Activated naive CD8-positive, alpha-beta T cell treated with anti-CD3 and anti-CD28 coated beads, Interleukin-2, amount 50 U/mL, for 16 hours (primary cell): ENCODE data around the gene ARHGEF28.

Experiments
- DNase-seq: peaks from one replicate; pipeline ENCODE4 v3.0.0-alpha.2; 2020; ENCODE audit warnings: low read depth, low spot score

ARHGEF28 gene

DNA sequence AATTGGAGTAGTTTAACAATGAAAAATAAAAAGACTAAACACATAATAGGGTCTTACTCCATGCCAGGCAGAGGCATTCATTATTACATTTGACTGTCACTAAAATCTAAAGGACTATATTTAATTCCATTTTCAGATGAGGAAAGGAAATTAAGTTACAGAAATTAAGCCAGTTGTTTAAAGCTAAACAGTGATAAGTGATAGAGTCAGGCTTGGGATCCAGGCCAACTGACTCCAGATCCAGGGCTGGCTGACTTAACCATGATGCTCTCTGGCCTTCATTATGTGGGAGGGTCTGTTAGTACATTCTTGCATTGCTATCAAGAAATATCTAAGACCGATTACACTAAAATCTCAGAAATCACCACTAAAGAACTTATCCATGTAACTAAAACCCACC lies 107.2 kb downstream of the ARHGEF28 start:
- no peak for DNase-seq

DNA sequence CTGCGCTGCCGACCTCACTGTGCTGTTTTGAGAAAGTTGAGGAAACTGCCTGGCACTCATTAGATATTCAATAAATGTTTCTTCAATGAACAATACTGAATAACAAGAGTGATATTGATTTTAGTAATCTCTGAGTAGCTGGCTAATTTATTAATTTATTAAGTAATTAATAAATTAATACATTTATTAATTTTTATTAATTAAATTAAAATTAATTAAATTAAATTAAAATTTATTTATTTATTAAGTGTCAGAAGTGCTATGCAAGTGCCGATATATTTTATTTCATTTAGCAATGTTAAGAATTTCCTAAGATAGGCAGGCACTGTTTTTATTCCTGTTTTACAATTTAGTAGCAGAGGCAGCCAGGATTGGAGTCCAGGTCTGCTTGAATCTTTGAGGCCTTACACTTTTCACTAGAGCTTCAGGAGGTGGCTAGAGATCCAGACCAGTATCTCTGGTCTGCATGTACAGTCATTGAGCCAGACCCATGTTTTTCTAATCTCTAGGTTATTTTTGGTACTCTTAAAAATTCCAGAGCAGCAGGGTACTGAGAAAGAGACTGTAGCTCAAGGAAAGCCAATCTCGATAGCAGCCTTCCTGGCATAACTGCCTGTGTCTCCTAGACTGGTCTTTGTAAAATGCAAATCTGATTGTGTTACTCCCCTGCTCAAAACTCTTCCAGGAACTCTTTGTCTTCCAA lies 109.2 kb downstream of the ARHGEF28 start:
- DNase-seq = no peak

DNA sequence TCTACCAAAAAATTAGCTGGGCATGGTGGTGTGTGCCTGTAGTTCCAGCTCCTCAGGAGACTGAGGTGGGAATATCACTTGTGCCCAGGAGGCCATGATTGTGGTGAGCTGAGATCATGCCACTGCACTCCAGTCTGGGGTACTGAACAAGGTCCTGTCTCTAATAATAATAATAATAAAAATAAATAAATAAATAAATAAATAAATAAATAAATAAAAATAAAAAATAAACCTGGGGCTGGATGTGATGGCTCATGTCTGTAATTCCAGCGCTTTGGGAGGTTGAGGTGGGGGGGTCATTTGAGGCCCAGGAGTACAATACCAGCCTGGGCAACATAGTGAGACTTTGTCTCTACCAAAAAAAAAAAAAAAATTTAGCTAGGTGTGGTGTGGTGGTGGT lies 113.7 kb downstream of the ARHGEF28 start:
- no peak for DNase-seq

DNA sequence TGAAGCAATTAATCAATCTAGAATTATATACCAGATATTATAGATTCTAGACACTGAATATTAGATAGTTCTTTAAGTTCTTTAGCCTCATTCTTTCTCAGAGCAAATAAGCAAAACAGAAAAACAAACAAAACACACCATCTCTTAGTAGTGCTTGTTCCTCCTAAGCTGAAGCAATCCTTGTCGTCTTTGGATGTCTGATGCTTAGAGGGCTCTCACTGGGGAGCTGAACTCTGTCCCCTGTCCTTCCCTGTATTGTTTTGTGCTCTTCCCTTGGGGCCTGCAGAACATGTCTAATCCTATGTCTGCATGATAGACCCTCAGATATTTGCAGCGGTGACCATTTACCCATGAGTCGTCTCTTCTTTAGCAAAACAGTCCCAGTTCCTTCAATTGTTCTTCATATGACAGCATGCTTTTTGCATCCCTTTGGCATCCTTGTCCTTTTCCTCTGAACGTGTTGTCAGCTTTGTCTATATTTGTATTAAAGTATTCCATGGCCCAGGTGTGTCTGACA lies 114.3 kb downstream of the ARHGEF28 start:
- no peak for DNase-seq

- DNase-seq = no peak
Observed at GRCh38 chr5:73743161-73743560, 117.2 kb downstream of the ARHGEF28 start.

- no peak for DNase-seq
Observed at GRCh38 chr5:73745836-73746235, 119.8 kb downstream of the ARHGEF28 start.

GRCh38 chr5:73746608-73747007 lies 120.6 kb downstream of the ARHGEF28 start:
- no peak for DNase-seq

DNA sequence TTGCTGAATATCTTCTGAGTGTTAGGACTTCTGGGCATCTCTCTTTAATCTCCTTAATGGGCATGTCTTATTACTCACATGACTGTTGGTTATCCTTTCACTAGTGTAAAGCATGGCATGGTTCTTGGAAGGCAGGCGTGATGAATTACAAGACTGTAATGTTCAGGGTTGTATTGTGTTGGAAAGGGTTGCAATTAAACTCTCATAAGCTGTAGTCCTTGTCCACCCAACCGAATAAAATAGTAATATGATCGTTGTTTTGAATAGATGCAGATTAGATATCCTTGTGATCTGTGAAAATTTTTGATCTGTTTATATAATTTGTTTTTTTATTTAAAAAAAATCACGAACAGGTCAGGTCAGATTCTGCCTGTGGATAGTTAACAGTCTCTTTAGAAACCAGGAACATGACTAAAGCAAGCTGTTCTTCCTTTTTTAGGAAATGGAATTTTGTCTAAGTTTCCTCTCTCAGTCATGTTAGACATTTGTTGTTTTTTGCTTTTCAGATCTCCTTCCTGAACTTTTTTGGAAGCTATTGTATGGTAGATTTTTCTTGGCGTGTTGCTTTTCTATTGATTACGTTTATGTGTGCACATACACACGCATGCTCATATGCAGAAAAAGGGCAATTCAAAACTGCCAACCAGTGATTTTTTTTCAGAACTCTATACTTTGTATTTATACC lies 121.8 kb downstream of the ARHGEF28 start:
- DNase-seq = no peak

GRCh38 chr5:73748510-73749400 lies 122.8 kb downstream of the ARHGEF28 start:
- no peak for DNase-seq

GRCh38 chr5:73749485-73750270 lies 123.7 kb downstream of the ARHGEF28 start:
- no peak for DNase-seq

GRCh38 chr5:73751254-73751914 lies 125.4 kb downstream of the ARHGEF28 start:
- DNase-seq = no peak

DNA sequence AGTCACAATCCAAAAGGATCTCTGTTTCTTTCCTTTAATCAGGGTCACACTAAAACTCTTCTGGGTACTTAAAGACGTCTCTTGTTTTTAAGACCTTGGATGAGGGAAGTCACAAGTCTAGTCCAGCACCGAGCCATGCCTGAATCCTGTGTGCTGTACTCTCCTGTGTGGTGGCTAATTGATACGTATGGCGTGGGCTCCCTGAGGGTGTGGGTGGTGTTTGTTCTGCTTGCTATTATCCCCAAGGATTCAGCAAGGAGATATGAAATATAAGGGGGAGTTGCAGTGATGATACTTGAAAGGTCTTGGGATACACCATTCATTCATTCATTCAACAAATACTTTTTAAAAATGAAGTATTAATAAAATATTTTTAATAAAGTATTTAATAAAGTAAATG lies 128.3 kb downstream of the ARHGEF28 start:
- no peak for DNase-seq

GRCh38 chr5:73757416-73757815 lies 131.4 kb downstream of the ARHGEF28 start:
- DNase-seq = no peak

DNA sequence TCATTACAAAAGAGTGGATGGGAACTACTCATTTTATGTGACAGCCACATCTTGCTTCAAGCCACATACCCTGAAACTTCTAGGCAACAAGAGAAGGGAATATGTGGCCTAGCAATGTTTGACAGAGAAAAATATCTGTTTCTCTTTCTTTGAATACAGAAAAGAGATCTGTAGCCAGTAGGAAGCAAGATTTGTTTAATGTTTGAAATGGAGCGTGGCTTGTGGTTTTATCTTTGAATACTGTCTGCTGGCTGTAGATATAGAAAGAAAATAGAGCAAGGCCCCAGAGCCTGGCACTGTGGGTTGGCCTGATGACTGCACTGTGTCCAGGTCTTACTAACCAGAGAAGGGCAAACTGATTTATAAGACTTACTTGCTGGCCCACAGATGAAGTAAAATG lies 133.8 kb downstream of the ARHGEF28 start:
- DNase-seq = no peak

- DNase-seq = no peak
Observed at GRCh38 chr5:73763300-73764032, 137.5 kb downstream of the ARHGEF28 start.

- DNase-seq = no peak
Observed at GRCh38 chr5:73764586-73764985, 138.6 kb downstream of the ARHGEF28 start.

DNA sequence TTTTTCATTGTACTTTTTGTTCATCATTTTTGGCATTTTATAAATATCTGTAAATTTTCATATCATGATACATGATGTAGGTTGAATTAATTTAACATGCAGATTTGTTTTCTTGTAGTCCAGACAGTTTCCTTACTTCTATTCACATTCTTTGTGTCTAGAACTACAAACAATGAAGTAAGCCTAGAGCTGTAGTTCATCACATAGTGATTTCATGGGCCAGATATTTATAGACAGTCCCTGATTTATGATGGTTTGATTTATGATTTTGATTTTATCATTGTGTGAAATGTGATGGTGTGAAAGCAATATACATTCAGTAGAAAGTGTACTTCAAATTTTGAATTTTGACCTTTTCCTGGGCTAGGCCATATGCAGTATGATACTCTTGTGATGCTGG lies 139.0 kb downstream of the ARHGEF28 start:
- DNase-seq = no peak

- no peak for DNase-seq
Observed at GRCh38 chr5:73766902-73767301, 140.9 kb downstream of the ARHGEF28 start.

GRCh38 chr5:73770172-73771025 lies 144.4 kb downstream of the ARHGEF28 start:
- DNase-seq = no peak
